GM18909 (cell line): ENCODE measurements around the gene C19orf81.

Experiments
- ATAC-seq: cut with Tn5 transposase; IDR thresholded peaks from one replicate; pipeline ENCODE4 v1.9.1; 2021; ENCODE audit warnings: mild to moderate bottlenecking; ENCODE audit not compliant: unreplicated experiment, poor library complexity

The C19orf81 gene

GRCh38 chr19:50628551-50628950, 20.7 kb upstream of the C19orf81 start:
- no peak for ATAC-seq

- ATAC-seq: no peak
Observed at GRCh38 chr19:50629194-50629593, 20.1 kb upstream of the C19orf81 start.

- ATAC-seq: no peak
Observed at GRCh38 chr19:50629801-50630200, 19.4 kb upstream of the C19orf81 start.

- ATAC-seq: no peak
Observed at GRCh38 chr19:50632151-50632835, 17.0 kb upstream of the C19orf81 start.

GRCh38 chr19:50633359-50633758, 15.9 kb upstream of the C19orf81 start:
- ATAC-seq: no peak

GRCh38 chr19:50633973-50634372, 15.3 kb upstream of the C19orf81 start:
- ATAC-seq: no peak

GRCh38 chr19:50636317-50637085, 12.7 kb upstream of the C19orf81 start:
- no peak for ATAC-seq

GRCh38 chr19:50638600-50638999, 10.6 kb upstream of the C19orf81 start:
- ATAC-seq: no peak

- no peak for ATAC-seq
Observed at GRCh38 chr19:50639121-50640112, 9.8 kb upstream of the C19orf81 start, which contains the start of gene SYT3. Gene SYT3, minus strand, starts transcription at chr19:50639881. Its CDS starts 2,470 bp downstream, at chr19:50637411.

GRCh38 chr19:50640368-50640767, 8.9 kb upstream of the C19orf81 start:
- ATAC-seq: no peak

- ATAC-seq: no peak
Observed at GRCh38 chr19:50644315-50644915, 4.8 kb upstream of the C19orf81 start.

- no peak for ATAC-seq
Observed at GRCh38 chr19:50645107-50645506, 4.1 kb upstream of the C19orf81 start.

GRCh38 chr19:50646074-50646807, 3.0 kb upstream of the C19orf81 start:
- ATAC-seq: no peak

- no peak for ATAC-seq
Observed at GRCh38 chr19:50647879-50648615, 1.2 kb upstream of the C19orf81 start.

GRCh38 chr19:50648659-50649058, 586 bp upstream of the C19orf81 start:
- no peak for ATAC-seq

GRCh38 chr19:50651174-50651573, 1.9 kb downstream of the C19orf81 start:
- no peak for ATAC-seq

GRCh38 chr19:50652722-50653121, 3.5 kb downstream of the C19orf81 start:
- no peak for ATAC-seq

- no peak for ATAC-seq
Observed at GRCh38 chr19:50654882-50655281, 5.6 kb downstream of the C19orf81 start.

GRCh38 chr19:50657222-50657669, 8.0 kb downstream of the C19orf81 start:
- no peak for ATAC-seq
